Measurements from ENCODE around the gene LAMB1.

GRCh38 chr7:108045669-108046068 lies 42.7 kb upstream of the LAMB1 start:
- TF ChIP-seq POLR2A (IDR thresholded peaks at IDR 0.05; ENCODE audit: borderline replicate concordance, extremely low read depth, insufficient read depth, insufficient read length), result no peak
- no peak for TF ChIP-seq CTCF (IDR thresholded peaks at IDR 0.05 in 2 of 3, conservative IDR thresholded peaks at IDR 0.05 in 1 of 3; ENCODE audit: borderline replicate concordance in 1 of 3, insufficient read depth in 1 of 3, low read depth in 2 of 3, low read length in 2 of 3)
- no peak for TF ChIP-seq ZBTB33 (IDR thresholded peaks at IDR 0.05; ENCODE audit: extremely low read depth, insufficient replicate concordance, low read length)
- no peak for TF ChIP-seq RAD21 (IDR thresholded peaks at IDR 0.05; ENCODE audit: low read depth)
- TF ChIP-seq REST (IDR thresholded peaks at IDR 0.05; ENCODE audit: low read depth), result no peak
- TF ChIP-seq YY1 (IDR thresholded peaks at IDR 0.05; ENCODE audit: extremely low read depth, insufficient replicate concordance, low read depth, low read length), result no peak
- TF ChIP-seq SIN3A (IDR thresholded peaks at IDR 0.05; ENCODE audit: low read depth), result no peak
- no peak for TF ChIP-seq EZH2 (IDR thresholded peaks at IDR 0.05)
- TF ChIP-seq POLR2AphosphoS5 (IDR thresholded peaks at IDR 0.05; ENCODE audit: low read depth, low read length), result no peak
- TF ChIP-seq EZH2phosphoT487 (IDR thresholded peaks at IDR 0.05; ENCODE audit: borderline replicate concordance), result no peak
- no peak for TF ChIP-seq SP1 (IDR thresholded peaks at IDR 0.05; ENCODE audit: low read depth)
- TF ChIP-seq JUND (IDR thresholded peaks at IDR 0.05), result no peak
- TF ChIP-seq ZNF274 (IDR thresholded peaks at IDR 0.05; ENCODE audit: low read depth, low read length), result no peak

All from HCT116 (cell line).